Neural cell (in vitro differentiated cells): ENCODE data around the gene MAMLD1. TPM values are rescaled to one million over a fixed set of nuclear protein-coding genes. Genes with fewer than 3 reads are reported as not detected.

ENCODE experiments used
- H2AFZ ChIP-seq: fragments of 200-600, 300-800 bp; sonication (generic), shearing (Covaris generic); 2 replicates; pipeline ENCODE4 v1.6.0; 2014; ENCODE audit warnings: low read depth, mild to moderate bottlenecking, antibody characterized with exemption, low read length, moderate library complexity
- H3F3A ChIP-seq: fragments of 200-600 bp; shearing (Covaris generic); 2 replicates; pipeline ENCODE4 v1.6.1; 2016; ENCODE audit warnings: mild to moderate bottlenecking, moderate library complexity, mixed read lengths, antibody characterized with exemption, low read length; ENCODE audit not compliant: insufficient read depth, poor library complexity, severe bottlenecking
- H3K27ac ChIP-seq: fragments of 200-600, 300-800 bp; sonication (generic), shearing (Covaris generic); 2 replicates; pipeline ENCODE4 v1.5.1; 2014; ENCODE audit warnings: mild to moderate bottlenecking, low read length, moderate library complexity
- H3K27me3 ChIP-seq: fragments of 300-800, 200-600 bp; sonication (generic), shearing (Covaris generic); 2 replicates; pipeline ENCODE4 v1.6.0; 2014; ENCODE audit warnings: mild to moderate bottlenecking, low read depth, low read length, moderate library complexity; ENCODE audit not compliant: insufficient read depth
- H3K36me3 ChIP-seq: fragments of 300-800, 200-600 bp; sonication (generic), shearing (Covaris generic); 2 replicates; pipeline ENCODE4 v1.5.1; 2014; ENCODE audit warnings: mild to moderate bottlenecking, antibody characterized with exemption, low read length, moderate library complexity; ENCODE audit not compliant: insufficient read depth
- H3K4me2 ChIP-seq: fragments of 300-800, 200-600 bp; sonication (generic), shearing (Covaris generic); 2 replicates; pipeline ENCODE4 v1.6.0; 2014; ENCODE audit warnings: mild to moderate bottlenecking, low read length
- H3K4me3 ChIP-seq: fragments of 300-800, 200-600 bp; sonication (generic), shearing (Covaris generic); 2 replicates; pipeline ENCODE4 v1.5.1; 2014; ENCODE audit warnings: mild to moderate bottlenecking, low read length, moderate library complexity
- H3K79me2 ChIP-seq: fragments of 200-600 bp; shearing (Covaris generic); replicated peaks from 2 replicates; pipeline ENCODE4 v1.6.0; 2014; ENCODE audit warnings: mild to moderate bottlenecking, low read length, moderate library complexity; ENCODE audit not compliant: insufficient read depth
- H3K9ac ChIP-seq: fragments of 300-800, 200-600 bp; sonication (generic), shearing (Covaris generic); 2 replicates; pipeline ENCODE4 v1.6.1; 2016; ENCODE audit warnings: mild to moderate bottlenecking, low read length, mixed read lengths
- H3K9me2 ChIP-seq: fragments of 200-600 bp; shearing (Covaris generic); 2 replicates; pipeline ENCODE4 v1.6.1; 2016; ENCODE audit warnings: mild to moderate bottlenecking, low read length, mixed read lengths; ENCODE audit not compliant: insufficient read depth
- H3K9me3 ChIP-seq: fragments of 200-600, 300-800 bp; sonication (generic), shearing (Covaris generic); 2 replicates; pipeline ENCODE4 v1.6.1; 2016; ENCODE audit warnings: mild to moderate bottlenecking, mixed run types, low read length, moderate library complexity, mixed read lengths
- H4K20me1 ChIP-seq: fragments of 200-600 bp; shearing (Covaris generic); 2 replicates; pipeline ENCODE4 v1.6.1; 2016; ENCODE audit warnings: mild to moderate bottlenecking, mixed run types; ENCODE audit not compliant: insufficient read depth
- CTCF ChIP-seq: fragments of 450-650 bp; IDR thresholded peaks from 2 replicates; pipeline ENCODE4 v1.5.1; 2014; ENCODE audit warnings: antibody characterized with exemption, mild to moderate bottlenecking, moderate library complexity; ENCODE audit not compliant: poor library complexity, severe bottlenecking
- EP300 ChIP-seq: fragments of 450-650 bp; conservative IDR thresholded peaks from 2 replicates; pipeline ENCODE4 v1.6.1; 2014; ENCODE audit warnings: antibody characterized with exemption, mild to moderate bottlenecking, moderate library complexity; ENCODE audit not compliant: poor library complexity, severe bottlenecking
- EZH2 ChIP-seq: fragments of 200-600, 300-800 bp; shearing (Covaris generic), sonication (generic); IDR thresholded peaks from 2 replicates; pipeline ENCODE4 v1.6.1; 2014; ENCODE audit warnings: antibody characterized with exemption, low read length, borderline replicate concordance, mild to moderate bottlenecking; ENCODE audit not compliant: insufficient read depth, poor library complexity, severe bottlenecking
- MXI1 ChIP-seq: fragments of 450-650 bp; conservative IDR thresholded peaks from 2 replicates; pipeline ENCODE4 v1.6.1; 2014; ENCODE audit warnings: antibody characterized with exemption, mild to moderate bottlenecking; ENCODE audit not compliant: poor library complexity, severe bottlenecking
- POLR2AphosphoS5 ChIP-seq: IDR thresholded peaks from 2 replicates; pipeline ENCODE4 v1.6.1; 2012
- RAD21 ChIP-seq: fragments of 450-650 bp; conservative IDR thresholded peaks from 2 replicates; pipeline ENCODE4 v1.6.1; 2014; ENCODE audit warnings: antibody characterized with exemption, mild to moderate bottlenecking, moderate library complexity
- REST ChIP-seq: IDR thresholded peaks from 2 replicates; pipeline ENCODE4 v1.6.1; 2012; ENCODE audit warnings: borderline replicate concordance
- SMC3 ChIP-seq: fragments of 450-650 bp; conservative IDR thresholded peaks from 2 replicates; pipeline ENCODE4 v1.6.1; 2014; ENCODE audit warnings: antibody characterized with exemption, mild to moderate bottlenecking, moderate library complexity; ENCODE audit not compliant: poor library complexity
- TAF1 ChIP-seq: IDR thresholded peaks from 2 replicates; pipeline ENCODE4 v1.6.1; 2012; ENCODE audit warnings: low read depth
- polyA plus RNA-seq: library from polyadenylated mRNA; depleted of rRNA; stranded (reverse); fragments of >200 nt; gene quantifications from 2 replicates; pipeline ENCODE4 v1.2.3, GENCODE V29; 2014

The MAMLD1 gene
- polyA plus RNA-seq, 1 donor from 2014 or later, result 1.4 TPM

GRCh38 chrX:150475461-150475860, 112.3 kb downstream of the MAMLD1 start:
- no peaks in the 10 kb centered on the region for H3K9me3 ChIP-seq
- H3K79me2 ChIP-seq, result no peaks in the 10 kb centered on the region
- no peaks in the 10 kb centered on the region for H3F3A ChIP-seq
- no peaks in the 10 kb centered on the region for H3K9me2 ChIP-seq
- H3K9ac ChIP-seq, result no peak overlapping the region
- H3K4me2 ChIP-seq, result no peak overlapping the region
- no peaks in the 10 kb centered on the region for H3K27me3 ChIP-seq
- H3K27ac ChIP-seq, result no peak overlapping the region
- no peaks in the 10 kb centered on the region for H4K20me1 ChIP-seq
- no peak overlapping the region for H2AFZ ChIP-seq
- H3K4me3 ChIP-seq, result no peak overlapping the region
- no peaks in the 10 kb centered on the region for H3K36me3 ChIP-seq
- TF ChIP-seq SMC3, result no peak
- no peak for TF ChIP-seq EP300
- no peak for TF ChIP-seq MXI1
- TF ChIP-seq POLR2AphosphoS5, result no peak
- no peak for TF ChIP-seq RAD21
- TF ChIP-seq CTCF, result no peak
- TF ChIP-seq REST, result no peak
- TF ChIP-seq TAF1, result no peak
- TF ChIP-seq EZH2, result no peak

GRCh38 chrX:150476164-150476699, 113.1 kb downstream of the MAMLD1 start:
- Histone ChIP-seq H3K4me3 (no peak overlapping the region), H3K9me3 (no peaks in the 10 kb centered on the region), H3K9me2 (no peaks in the 10 kb centered on the region), H3F3A (no peaks in the 10 kb centered on the region), H3K27ac (no peak overlapping the region), H4K20me1 (no peaks in the 10 kb centered on the region), H3K36me3 (no peaks in the 10 kb centered on the region), H3K9ac (no peak overlapping the region), H3K79me2 (no peaks in the 10 kb centered on the region), H3K4me2 (no peak overlapping the region), H3K27me3 (no peaks in the 10 kb centered on the region), H2AFZ (no peak overlapping the region)
- TF ChIP-seq RAD21 (no peak), EZH2 (no peak), SMC3 (no peak), REST (no peak), MXI1 (no peak), POLR2AphosphoS5 (no peak), EP300 (no peak), CTCF (no peak), TAF1 (no peak)
